MM.1S (cell line): Measurements from ENCODE around the gene PPP2R5B.

Source experiments
- DNase-seq: peaks from one replicate; pipeline ENCODE4 v3.0.0-alpha.2; 2015
- H2AFZ ChIP-seq: fragments of 300-600 bp; sonication (generic); 2 replicates; pipeline ENCODE4 v1.6.0; 2016; ENCODE audit warnings: antibody characterized with exemption, low read length
- H3F3A ChIP-seq: fragments of 300-600 bp; sonication (generic); 2 replicates; pipeline ENCODE4 v1.6.1; 2016; ENCODE audit warnings: mild to moderate bottlenecking, antibody characterized with exemption, low read length, moderate library complexity, mixed read lengths; ENCODE audit not compliant: insufficient read depth
- H3K27ac ChIP-seq: fragments of 300-600 bp; sonication (generic); 2 replicates; pipeline ENCODE4 v1.5.1; 2016; ENCODE audit warnings: mild to moderate bottlenecking, low read length
- H3K27me3 ChIP-seq: fragments of 300-600 bp; sonication (generic); replicated peaks from 2 replicates; pipeline ENCODE4 v1.6.0; 2016; ENCODE audit warnings: low read length; ENCODE audit not compliant: insufficient read depth
- H3K36me3 ChIP-seq: fragments of 300-600 bp; sonication (generic); replicated peaks from 2 replicates; pipeline ENCODE4 v1.6.1; 2016; ENCODE audit warnings: mild to moderate bottlenecking, low read length, mixed read lengths; ENCODE audit not compliant: insufficient read depth
- H3K4me1 ChIP-seq: fragments of 300-600 bp; sonication (generic); 2 replicates; pipeline ENCODE4 v1.6.1; 2016; ENCODE audit warnings: low read length, mixed read lengths
- H3K4me2 ChIP-seq: fragments of 300-600 bp; sonication (generic); 2 replicates; pipeline ENCODE4 v1.6.0; 2016; ENCODE audit warnings: low read depth, low read length
- H3K4me3 ChIP-seq: fragments of 300-600 bp; sonication (generic); 2 replicates; pipeline ENCODE4 v1.5.1; 2016; ENCODE audit warnings: low read length, mixed read lengths
- H3K79me2 ChIP-seq: fragments of 300-600 bp; sonication (generic); 2 replicates; pipeline ENCODE4 v1.6.1; 2016; ENCODE audit warnings: mixed run types, low read length, mixed read lengths
- H3K9ac ChIP-seq: fragments of 300-600 bp; sonication (generic); 2 replicates; pipeline ENCODE4 v1.6.1; 2016; ENCODE audit warnings: low read length, mixed read lengths
- H3K9me2 ChIP-seq: fragments of 300-600 bp; sonication (generic); replicated peaks from 2 replicates; pipeline ENCODE4 v1.6.1; 2016; ENCODE audit warnings: mild to moderate bottlenecking, low read length, mixed read lengths; ENCODE audit not compliant: insufficient read depth
- H3K9me3 ChIP-seq: fragments of 300-600 bp; sonication (generic); replicated peaks from 2 replicates; pipeline ENCODE4 v1.6.1; 2016; ENCODE audit warnings: mild to moderate bottlenecking, low read length, mixed read lengths; ENCODE audit not compliant: insufficient read depth
- H4K20me1 ChIP-seq: fragments of 300-600 bp; sonication (generic); 2 replicates; pipeline ENCODE4 v1.6.1; 2016; ENCODE audit warnings: mild to moderate bottlenecking, low read length, moderate library complexity, mixed read lengths; ENCODE audit not compliant: insufficient read depth
- CTCF ChIP-seq: fragments of 300-600 bp; sonication (generic); IDR thresholded peaks from 2 replicates; pipeline ENCODE4 v1.5.1; 2016; ENCODE audit warnings: antibody characterized with exemption, low read length, mixed read lengths
- EZH2 ChIP-seq: fragments of 300-600 bp; sonication (generic); optimal IDR thresholded peaks from 2 replicates; pipeline ENCODE3; 2017; ENCODE audit warnings: low read depth, mild to moderate bottlenecking, antibody characterized with exemption, low read length, mixed read lengths
- EZH2phosphoT487 ChIP-seq: fragments of 300-600 bp; sonication (generic); IDR thresholded peaks from 2 replicates; pipeline ENCODE4 v1.6.1; 2018; ENCODE audit warnings: antibody characterized with exemption, low read length

PPP2R5B gene

GRCh38 chr11:64923944-64924909 is at the start of gene PPP2R5B:
TSS of gene PPP2R5B (plus strand) at chr11:64924689. CDS start at chr11:64925735, 1,046 bp downstream.
- Histone ChIP-seq H3K27ac (peak within 1 kb of the TSS; percentile 67; the same call in 1 of the 2 replicates), H3K9me3 (no peaks in the 10 kb centered on the region)

GRCh38 chr11:64875369-64876228 is 48.9 kb upstream of the PPP2R5B start:
- Histone ChIP-seq H3K9ac (no peak overlapping the region), H3K27me3 (no peaks in the 10 kb centered on the region), H4K20me1 (no peaks in the 10 kb centered on the region), H3K79me2 (peaks cover 52% of the 10 kb centered on the region), H3K36me3 (no peaks in the 10 kb centered on the region), H3K27ac (no peak overlapping the region), H3K4me3 (no peak overlapping the region), H3K4me2 (no peak overlapping the region), H2AFZ (no peak overlapping the region), H3F3A (peaks cover 15% of the 10 kb centered on the region), H3K4me1 (peaks cover 26% of the 10 kb centered on the region), H3K9me2 (no peaks in the 10 kb centered on the region), H3K9me3 (no peaks in the 10 kb centered on the region)
- TF ChIP-seq EZH2 = no peak
- no peak for TF ChIP-seq CTCF
- TF ChIP-seq EZH2phosphoT487 = no peak
- no peak for DNase-seq

More at GRCh38 chr11:64923944-64924909, at the start of gene PPP2R5B:
- no peaks in the 10 kb centered on the region for H3F3A ChIP-seq
- peak within 1 kb of the TSS; percentile 99 for H2AFZ ChIP-seq
- peak within 1 kb of the TSS; percentile 82 for H3K9ac ChIP-seq
- no peaks in the 10 kb centered on the region for H3K27me3 ChIP-seq
- no peak for TF ChIP-seq EZH2
- TF ChIP-seq CTCF = no peak
- no peak for TF ChIP-seq EZH2phosphoT487
- peak; percentile 93 for DNase-seq
- no peaks in the 10 kb centered on the region for H3K9me2 ChIP-seq
- no peaks in the 10 kb centered on the region for H3K36me3 ChIP-seq
- H3K4me3 ChIP-seq = peak within 1 kb of the TSS; percentile 70
- H3K4me2 ChIP-seq = peak within 1 kb of the TSS; percentile 97
- no peaks in the 10 kb centered on the region for H3K4me1 ChIP-seq
- H3K79me2 ChIP-seq = no peaks in the 10 kb centered on the region
- no peaks in the 10 kb centered on the region for H4K20me1 ChIP-seq

- no peak for DNase-seq
- no peak overlapping the region for H3K9ac ChIP-seq
- no peaks in the 10 kb centered on the region for H4K20me1 ChIP-seq
- H2AFZ ChIP-seq = no peak overlapping the region
- no peak for TF ChIP-seq CTCF
- TF ChIP-seq EZH2 = no peak
- TF ChIP-seq EZH2phosphoT487 = no peak
- H3K4me1 ChIP-seq = peaks cover 30% of the 10 kb centered on the region
- H3K9me2 ChIP-seq = no peaks in the 10 kb centered on the region
- peaks cover 16% of the 10 kb centered on the region for H3F3A ChIP-seq
- no peaks in the 10 kb centered on the region for H3K36me3 ChIP-seq
- H3K79me2 ChIP-seq = peaks cover 47% of the 10 kb centered on the region
- peaks cover under 1% of the 10 kb centered on the region for H3K27me3 ChIP-seq
- no peak overlapping the region for H3K4me2 ChIP-seq
- H3K27ac ChIP-seq = no peak overlapping the region
- no peaks in the 10 kb centered on the region for H3K9me3 ChIP-seq
- H3K4me3 ChIP-seq = no peak overlapping the region
Observed at GRCh38 chr11:64876229-64876750, 48.2 kb upstream of the PPP2R5B start.
